SK-N-SH (cell line): ENCODE data around the gene LIM2. TPM values are rescaled to one million over a fixed set of nuclear protein-coding genes. Genes with fewer than 3 reads are reported as not detected.

Source experiments
- CTCF ChIA-PET: fragments of 300-600, 350-600 bp; formaldehyde crosslinking; extraction: SDS; loops from one replicate; lab custom pipeline; 2021; lab: Yijun Ruan, JAX
- POLR2A ChIA-PET: fragments of 350-600 bp; sonication (Branson Sonifier 250); formaldehyde crosslinking; extraction: SDS; loops from one replicate; lab custom pipeline; 2020; ENCODE audit warnings: antibody characterized with exemption, inconsistent platforms; lab: Yijun Ruan, JAX
- DNase-seq: peaks from one replicate; pipeline ENCODE4 v3.0.0; 2012
- H2AFZ ChIP-seq: fragments of 200-600 bp; sonication (generic); 2 replicates; pipeline ENCODE4 v1.8.1; 2016; ENCODE audit warnings: antibody characterized with exemption, mild to moderate bottlenecking, low read depth
- H3F3A ChIP-seq: fragments of 200-600 bp; sonication (generic); replicated peaks from 2 replicates; pipeline ENCODE3; 2016; ENCODE audit warnings: antibody characterized with exemption, mild to moderate bottlenecking; ENCODE audit not compliant: insufficient read depth
- H3K27ac ChIP-seq, 2 experiments: fragments of 200-500 bp in 1 of 2; fragments of 200-600 bp in 1 of 2; sonication (Bioruptor generic) in 1 of 2; sonication (generic), shearing (Covaris generic) in 1 of 2; 2 replicates each; pipeline versions ENCODE4 v1.5.1 to v1.6.1; 2014 to 2016; ENCODE audit warnings: low read depth in 2 of 2, inconsistent platforms in 1 of 2, low read length in 1 of 2, mild to moderate bottlenecking in 1 of 2, mixed read lengths in 1 of 2
- H3K27me3 ChIP-seq: fragments of 200-600 bp; sonication (generic), shearing (Covaris generic); 2 replicates; pipeline ENCODE4 v1.6.1; 2016; ENCODE audit warnings: mixed run types; ENCODE audit not compliant: insufficient read depth
- H3K36me3 ChIP-seq, 2 experiments: fragments of 200-500 bp in 1 of 2; fragments of 200-600 bp in 1 of 2; sonication (Bioruptor generic) in 1 of 2; sonication (generic) in 1 of 2; replicated peaks in 1 of 2; 2 replicates each; pipeline versions ENCODE3 to v1.5.1; 2014 to 2016; ENCODE audit warnings: low read length in 1 of 2, mild to moderate bottlenecking in 1 of 2; ENCODE audit not compliant: insufficient read depth in 2 of 2, control insufficient read depth in 1 of 2
- H3K4me1 ChIP-seq, 2 experiments: fragments of 200-500 bp in 1 of 2; fragments of 200-600 bp in 1 of 2; sonication (Bioruptor generic) in 1 of 2; sonication (generic), shearing (Covaris generic) in 1 of 2; 2 replicates each; pipeline versions ENCODE4 v1.5.1 to v1.6.1; 2014 to 2016; ENCODE audit warnings: low read depth in 1 of 2, low read length in 1 of 2, mixed run types in 1 of 2; ENCODE audit not compliant: insufficient read depth in 2 of 2, control insufficient read depth in 1 of 2
- H3K4me2 ChIP-seq: fragments of 200-600 bp; sonication (generic), shearing (Covaris generic); 2 replicates; pipeline ENCODE4 v1.6.1; 2017; ENCODE audit warnings: mixed run types
- H3K4me3 ChIP-seq, 2 experiments: fragments of 200-500 bp in 1 of 2; fragments of 200-600 bp in 1 of 2; sonication (Bioruptor generic) in 1 of 2; sonication (generic), shearing (Covaris generic) in 1 of 2; 2 replicates each; pipeline versions ENCODE4 v1.5.1 to v1.8.1; 2014 to 2016; ENCODE audit warnings: low read depth in 2 of 2, inconsistent platforms in 1 of 2, low read length in 1 of 2, mild to moderate bottlenecking in 1 of 2, mixed read lengths in 1 of 2, moderate library complexity in 1 of 2
- H3K79me2 ChIP-seq: fragments of 200-600 bp; sonication (generic); 2 replicates; pipeline ENCODE4 v1.8.1; 2017; ENCODE audit warnings: mild to moderate bottlenecking; ENCODE audit not compliant: insufficient read depth
- H3K9ac ChIP-seq: fragments of 200-600 bp; sonication (generic); 2 replicates; pipeline ENCODE4 v1.6.1; 2017; ENCODE audit warnings: mixed run types
- H3K9me2 ChIP-seq: fragments of 200-600 bp; sonication (generic); 2 replicates; pipeline ENCODE4 v1.6.1; 2017; ENCODE audit warnings: mixed run types
- H3K9me3 ChIP-seq: fragments of 200-600 bp; sonication (generic); 2 replicates; pipeline ENCODE4 v1.6.1; 2017; ENCODE audit warnings: mixed run types, mild to moderate bottlenecking, moderate library complexity
- H4K20me1 ChIP-seq: fragments of 200-600 bp; sonication (generic); 2 replicates; pipeline ENCODE4 v1.6.1; 2017; ENCODE audit warnings: mild to moderate bottlenecking, mixed run types; ENCODE audit not compliant: insufficient read depth
- CHD2 ChIP-seq: fragments of 150-350 bp; IDR thresholded peaks from 2 replicates; pipeline ENCODE4 v1.6.1; 2018; ENCODE audit warnings: low read length; ENCODE audit not compliant: partially characterized antibody
- CTCF ChIP-seq: fragments of 200-600 bp; sonication (generic); IDR thresholded peaks from 2 replicates; pipeline ENCODE4 v1.6.1; 2017; ENCODE audit warnings: antibody characterized with exemption, mild to moderate bottlenecking, moderate library complexity
- EZH2phosphoT487 ChIP-seq: fragments of 200-600 bp; sonication (generic); IDR thresholded peaks from 2 replicates; pipeline ENCODE4 v1.6.1; 2017; ENCODE audit warnings: low read depth, mixed run types, mild to moderate bottlenecking, antibody characterized with exemption, moderate library complexity, borderline replicate concordance
- FOXJ3 ChIP-seq: sonication (generic); formaldehyde crosslinking; IDR thresholded peaks from 2 replicates; pipeline ENCODE4 v1.5.1; 2020; ENCODE audit warnings: mild to moderate bottlenecking, missing genetic modification reagents
- GABPA ChIP-seq: IDR thresholded peaks from 2 replicates; pipeline ENCODE4 v1.4.0; 2012; ENCODE audit warnings: low read depth, mild to moderate bottlenecking
- JUND ChIP-seq: IDR thresholded peaks from 2 replicates; pipeline ENCODE4 v1.4.0; 2012
- MEF2A ChIP-seq: IDR thresholded peaks from 2 replicates; pipeline ENCODE4 v1.4.0; 2012; ENCODE audit warnings: low read depth, borderline replicate concordance
- MXI1 ChIP-seq: IDR thresholded peaks from 2 replicates; pipeline ENCODE4 v1.6.1; 2012; ENCODE audit warnings: mild to moderate bottlenecking, low read depth, low read length, improper control_type of control experiment
- POLR2AphosphoS5 ChIP-seq: IDR thresholded peaks from 2 replicates; pipeline ENCODE4 v1.6.1; 2012; ENCODE audit warnings: low read depth, low read length
- RAD21 ChIP-seq: IDR thresholded peaks from 2 replicates; pipeline ENCODE4 v1.6.1; 2012; ENCODE audit warnings: mild to moderate bottlenecking, low read length
- SIN3A ChIP-seq: IDR thresholded peaks from 2 replicates; pipeline ENCODE4 v1.6.1; 2012; ENCODE audit warnings: low read depth, mild to moderate bottlenecking, low read length, moderate library complexity, borderline replicate concordance
- TCF12 ChIP-seq: IDR thresholded peaks from 2 replicates; pipeline ENCODE4 v1.4.0; 2012
- TEAD4 ChIP-seq: IDR thresholded peaks from 2 replicates; pipeline ENCODE4 v1.4.0; 2012; ENCODE audit warnings: mild to moderate bottlenecking, borderline replicate concordance; ENCODE audit not compliant: insufficient read depth
- USF2 ChIP-seq: fragments of 150-350 bp; IDR thresholded peaks from 2 replicates; pipeline ENCODE4 v1.6.1; 2017; ENCODE audit warnings: antibody characterized with exemption, low read length, low read depth, borderline replicate concordance
- ZBTB33 ChIP-seq: IDR thresholded peaks from 2 replicates; pipeline ENCODE4 v1.4.0; 2012; ENCODE audit warnings: low read depth, borderline replicate concordance
- WGBS: methylation state at CpG from one replicate; pipeline ENCODE4 v1.1.6; 2017; ENCODE audit warnings: low lambda C conversion rate; 5-methylcytosine and 5-hydroxymethylcytosine counted together
- polyA plus RNA-seq, 3 experiments: library from polyadenylated mRNA; depleted of rRNA; stranded (reverse); fragments of >200 nt; gene quantifications; 2 replicates each; pipeline ENCODE4 v1.2.3, GENCODE V29; 2012

The LIM2 gene
- polyA plus RNA-seq, 1 of the 3 experiments (the other 2 are of a cell fraction): not detected

GRCh38 chr19:51415187-51415586, 27.4 kb upstream of the LIM2 start:
- Histone ChIP-seq H3K9ac (no peak overlapping the region), H3K9me2 (no peaks in the 10 kb centered on the region), H3K4me2 (no peak overlapping the region), H3F3A (no peaks in the 10 kb centered on the region), H3K27ac (no peak overlapping the region), H3K4me3 (no peak overlapping the region), H3K36me3 (no peaks in the 10 kb centered on the region), H3K27me3 (peaks cover 16% of the 10 kb centered on the region; the same call in 1 of the 2 replicates), H2AFZ (no peak overlapping the region), H4K20me1 (no peaks in the 10 kb centered on the region), H3K4me1 (no peaks in the 10 kb centered on the region), H3K9me3 (no peaks in the 10 kb centered on the region), H3K79me2 (no peaks in the 10 kb centered on the region)
- no peak for TF ChIP-seq ZBTB33
- no peak for TF ChIP-seq RAD21
- TF ChIP-seq TCF12: no peak
- no peak for TF ChIP-seq SIN3A
- no peak for TF ChIP-seq CHD2
- no peak for TF ChIP-seq FOXJ3 (CRISPR knock-in tag)
- CTCF ChIA-PET: no interaction called here
- no peak for DNase-seq
- POLR2A ChIA-PET: no interaction called here
- WGBS: 16% methylated on average over 5 of the region's 12 CpGs

DNA sequence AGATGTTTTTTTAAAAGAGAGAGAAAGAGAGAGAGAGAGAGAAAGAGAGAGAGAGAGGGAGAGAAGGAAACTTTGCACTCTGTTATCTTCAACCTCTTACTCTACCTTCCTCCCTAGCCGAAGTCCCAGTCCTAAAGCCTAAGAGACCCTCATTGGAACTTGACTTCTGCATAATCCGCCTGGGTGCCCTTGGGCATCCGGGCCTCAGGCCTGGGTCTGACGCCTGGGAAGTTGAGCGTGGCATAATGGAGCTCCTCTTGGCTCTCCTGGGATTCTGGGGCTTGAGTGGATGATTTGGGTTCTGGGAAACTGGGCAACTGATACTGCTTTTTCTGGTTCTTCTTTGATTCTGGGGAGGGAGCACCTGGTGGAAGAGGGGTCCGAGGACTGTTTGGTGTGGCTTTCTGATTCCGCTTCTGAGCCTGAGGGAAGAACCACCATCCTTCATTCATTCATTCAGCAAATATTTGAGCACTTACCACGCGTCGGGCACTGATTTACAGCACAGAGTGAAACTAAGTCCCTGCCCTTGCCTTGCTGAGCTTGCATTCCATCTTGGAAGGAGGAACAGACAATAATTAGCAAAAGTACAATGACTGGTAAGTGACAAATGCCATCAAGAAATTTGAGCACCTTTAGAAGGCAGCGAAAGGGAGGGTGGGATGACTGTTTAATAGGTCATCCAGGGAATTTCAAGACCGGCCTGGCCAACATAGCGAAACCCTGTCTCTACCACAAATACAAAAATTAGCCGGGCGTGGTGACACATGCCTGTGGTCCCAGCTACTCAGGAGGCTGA, 23.4 kb upstream of the LIM2 start:
- Histone ChIP-seq H3K27me3 (no peaks in the 10 kb centered on the region), H3K4me3 (no peak overlapping the region), H2AFZ (no peak overlapping the region), H3K4me2 (no peak overlapping the region), H3K27ac (no peak overlapping the region), H3K36me3 (no peaks in the 10 kb centered on the region), H3K9me3 (no peaks in the 10 kb centered on the region), H4K20me1 (no peaks in the 10 kb centered on the region), H3K79me2 (no peaks in the 10 kb centered on the region), H3K9ac (no peak overlapping the region), H3F3A (peaks cover 12% of the 10 kb centered on the region), H3K4me1 (peaks cover 0 to 6% of the 10 kb centered on the region in 2 experiments; a peak in 2 of 4 replicates), H3K9me2 (no peaks in the 10 kb centered on the region)
- ChIA-PET POLR2A (no interaction called here), CTCF (interaction anchor here (1.2 to 2.1 kb wide), 2 partner anchors 27 to 115 kb away, joined by 3 to 5 read pairs; no protein-coding TSS in a partner anchor)
- DNase-seq: no peak
- WGBS: 72% methylated on average over 15 of the region's 15 CpGs
- TF ChIP-seq TCF12: no peak
- TF ChIP-seq GABPA: no peak
- TF ChIP-seq JUND: no peak
- no peak for TF ChIP-seq TEAD4
- no peak for TF ChIP-seq POLR2AphosphoS5
- no peak for TF ChIP-seq MXI1
- no peak for TF ChIP-seq MEF2A
- TF ChIP-seq CTCF: no peak
- TF ChIP-seq USF2: no peak
- no peak for TF ChIP-seq ZBTB33
- TF ChIP-seq EZH2phosphoT487: no peak
